ENCODE results near the gene DMRTC2. TPM values are rescaled to one million over a fixed set of nuclear protein-coding genes. Genes with fewer than 3 reads are reported as not detected.

Gene DMRTC2
- total RNA-seq, 2 donors from 2014 or later = not detected

- Histone ChIP-seq H3K27me3 (no peaks in the 10 kb centered on the region), H3K27ac (no peak overlapping the region), H3K4me1 (peaks cover 0 to 36% of the 10 kb centered on the region in 2 donors), H3K9me3 (no peaks in the 10 kb centered on the region), H3K4me3 (no peak overlapping the region), H3K36me3 (peaks cover 56% of the 10 kb centered on the region)
- no peak for DNase-seq (ENCODE audit: low spot score)
- TF ChIP-seq, protein P1, sequence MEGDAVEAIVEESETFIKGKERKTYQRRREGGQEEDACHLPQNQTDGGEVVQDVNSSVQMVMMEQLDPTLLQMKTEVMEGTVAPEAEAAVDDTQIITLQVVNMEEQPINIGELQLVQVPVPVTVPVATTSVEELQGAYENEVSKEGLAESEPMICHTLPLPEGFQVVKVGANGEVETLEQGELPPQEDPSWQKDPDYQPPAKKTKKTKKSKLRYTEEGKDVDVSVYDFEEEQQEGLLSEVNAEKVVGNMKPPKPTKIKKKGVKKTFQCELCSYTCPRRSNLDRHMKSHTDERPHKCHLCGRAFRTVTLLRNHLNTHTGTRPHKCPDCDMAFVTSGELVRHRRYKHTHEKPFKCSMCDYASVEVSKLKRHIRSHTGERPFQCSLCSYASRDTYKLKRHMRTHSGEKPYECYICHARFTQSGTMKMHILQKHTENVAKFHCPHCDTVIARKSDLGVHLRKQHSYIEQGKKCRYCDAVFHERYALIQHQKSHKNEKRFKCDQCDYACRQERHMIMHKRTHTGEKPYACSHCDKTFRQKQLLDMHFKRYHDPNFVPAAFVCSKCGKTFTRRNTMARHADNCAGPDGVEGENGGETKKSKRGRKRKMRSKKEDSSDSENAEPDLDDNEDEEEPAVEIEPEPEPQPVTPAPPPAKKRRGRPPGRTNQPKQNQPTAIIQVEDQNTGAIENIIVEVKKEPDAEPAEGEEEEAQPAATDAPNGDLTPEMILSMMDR (IDR thresholded peaks at IDR 0.05) = no peak
Measured at GRCh38 chr19:41861846-41862245, 17.0 kb downstream of the DMRTC2 start.

DNA sequence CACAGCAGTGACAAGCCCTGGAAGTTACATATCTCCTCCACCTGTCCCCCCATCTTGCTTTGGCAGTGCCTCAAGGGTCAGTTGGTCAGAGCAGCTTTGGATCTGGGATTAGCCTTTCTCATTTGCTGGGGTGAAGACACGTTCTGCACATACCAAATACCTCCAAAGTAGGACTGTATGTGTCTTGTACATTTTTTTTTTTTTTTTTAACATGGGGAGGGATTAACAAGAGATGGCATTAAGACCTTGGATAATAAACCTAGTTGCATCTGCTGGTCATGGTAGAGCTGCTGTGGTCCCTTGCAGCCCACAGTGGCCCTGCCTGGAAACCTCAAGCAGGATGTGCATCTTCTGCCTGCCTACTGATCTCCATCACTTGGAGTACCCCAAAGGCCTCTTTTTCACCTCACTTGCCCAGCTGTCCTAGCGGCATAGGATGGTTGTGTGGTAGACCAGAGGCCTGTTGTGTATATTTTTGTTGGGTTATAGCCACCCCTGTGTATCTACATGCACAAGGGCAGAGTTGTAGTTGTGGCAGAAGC, 17.7 kb downstream of the DMRTC2 start:
- DNase-seq (ENCODE audit: low spot score) = no peak
- no peak overlapping the region for H3K4me3 ChIP-seq

DNA sequence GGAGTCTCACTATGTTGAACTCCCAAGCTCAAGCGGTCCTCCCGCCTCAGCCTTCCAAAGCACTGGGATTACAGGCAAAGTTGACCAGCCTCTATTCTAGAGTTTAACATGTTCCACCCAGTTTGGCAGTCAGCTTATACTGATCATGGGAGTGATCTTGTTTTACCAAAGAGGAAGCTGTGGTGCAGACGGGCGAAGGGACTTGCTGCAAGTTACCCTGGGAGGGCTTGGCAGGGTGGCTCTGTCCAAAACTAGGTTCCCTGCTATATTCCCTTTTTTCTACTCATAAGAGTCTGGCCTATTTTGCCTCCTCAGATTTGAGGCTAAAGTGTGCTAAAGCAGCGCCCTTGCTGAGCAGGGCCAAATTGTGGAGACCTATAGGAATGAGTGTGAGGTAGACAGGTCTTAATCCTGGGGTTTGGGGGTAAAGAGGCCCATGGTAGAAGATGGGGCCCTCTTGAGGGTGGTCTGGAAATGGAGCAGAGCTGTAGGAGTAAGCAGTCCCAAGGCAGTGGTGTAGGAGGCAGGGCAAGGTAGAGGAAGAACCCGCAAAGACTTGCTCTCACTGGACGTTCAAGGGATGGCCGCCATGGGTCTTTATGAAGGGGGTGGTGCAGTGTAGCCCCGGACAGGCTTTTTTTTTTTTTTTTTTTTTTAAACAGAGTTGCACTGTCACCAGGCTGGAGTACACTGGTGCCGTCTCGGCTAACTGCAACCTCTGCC, 18.5 kb downstream of the DMRTC2 start:
- no peak overlapping the region for H3K27ac ChIP-seq
- no peaks in the 10 kb centered on the region for H3K9me3 ChIP-seq
- H3K4me1 ChIP-seq = peaks cover 0 to 36% of the 10 kb centered on the region in 2 donors
- no peak for DNase-seq (ENCODE audit: low spot score)
- TF ChIP-seq, protein P1 (IDR thresholded peaks at IDR 0.05) = no peak
- peaks cover 70% of the 10 kb centered on the region for H3K36me3 ChIP-seq
- H3K27me3 ChIP-seq = no peaks in the 10 kb centered on the region
- no peak overlapping the region for H3K4me3 ChIP-seq

More for the DNA sequence above, 17.7 kb downstream of the DMRTC2 start:
- Histone ChIP-seq H3K36me3 (peaks cover 62% of the 10 kb centered on the region), H3K4me1 (peaks cover 0 to 36% of the 10 kb centered on the region in 2 donors), H3K27ac (no peak overlapping the region), H3K27me3 (no peaks in the 10 kb centered on the region), H3K9me3 (no peaks in the 10 kb centered on the region)
- TF ChIP-seq, protein P1 (IDR thresholded peaks at IDR 0.05) = no peak

DNA sequence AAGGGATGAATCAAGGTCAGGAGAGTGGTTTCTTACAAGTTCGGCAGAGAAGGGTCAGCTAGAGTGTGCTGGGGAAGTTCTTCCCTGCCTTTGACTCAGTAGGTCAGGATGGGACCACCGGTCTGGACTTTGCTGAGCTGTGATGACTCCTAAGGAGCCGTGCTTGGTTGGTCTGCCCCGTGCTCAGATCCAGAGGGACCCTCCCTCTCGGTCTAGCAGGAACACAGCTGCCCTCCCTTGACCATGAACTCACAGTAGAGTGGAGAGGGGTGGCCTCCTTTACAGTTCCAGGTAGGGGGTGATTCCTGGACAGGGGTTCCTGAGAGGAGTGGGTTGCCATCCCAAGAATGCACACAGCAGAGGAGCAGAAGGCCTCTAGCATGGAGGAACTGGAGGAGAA, 19.5 kb downstream of the DMRTC2 start:
- Histone ChIP-seq H3K27ac (no peak overlapping the region), H3K4me1 (peaks cover 0 to 36% of the 10 kb centered on the region in 2 donors), H3K36me3 (peaks cover 80% of the 10 kb centered on the region), H3K4me3 (no peak overlapping the region), H3K9me3 (no peaks in the 10 kb centered on the region), H3K27me3 (no peaks in the 10 kb centered on the region)
- no peak for DNase-seq (ENCODE audit: low spot score)
- TF ChIP-seq, protein P1 (IDR thresholded peaks at IDR 0.05) = no peak

- Histone ChIP-seq H3K4me3 (no peak overlapping the region), H3K27ac (no peak overlapping the region), H3K9me3 (no peaks in the 10 kb centered on the region), H3K36me3 (peaks cover 96% of the 10 kb centered on the region), H3K4me1 (peaks cover 0 to 35% of the 10 kb centered on the region in 2 donors), H3K27me3 (no peaks in the 10 kb centered on the region)
- no peak for DNase-seq (ENCODE audit: low spot score)
- TF ChIP-seq, protein P1 (IDR thresholded peaks at IDR 0.05) = no peak
Measured at GRCh38 chr19:41866284-41866683, 21.4 kb downstream of the DMRTC2 start.

Data from right atrium auricular region (tissue), 2 donors.